HG03442 (cell line): ENCODE measurements around the gene CCNY.

Experiments used
- ATAC-seq: cut with Tn5 transposase; IDR thresholded peaks from one replicate; pipeline ENCODE4 v1.9.1; 2021; ENCODE audit warnings: mild to moderate bottlenecking, moderate library complexity; ENCODE audit not compliant: unreplicated experiment

Gene CCNY

GRCh38 chr10:35467186-35467585 lies 130.9 kb downstream of the CCNY start:
- ATAC-seq = no peak

DNA sequence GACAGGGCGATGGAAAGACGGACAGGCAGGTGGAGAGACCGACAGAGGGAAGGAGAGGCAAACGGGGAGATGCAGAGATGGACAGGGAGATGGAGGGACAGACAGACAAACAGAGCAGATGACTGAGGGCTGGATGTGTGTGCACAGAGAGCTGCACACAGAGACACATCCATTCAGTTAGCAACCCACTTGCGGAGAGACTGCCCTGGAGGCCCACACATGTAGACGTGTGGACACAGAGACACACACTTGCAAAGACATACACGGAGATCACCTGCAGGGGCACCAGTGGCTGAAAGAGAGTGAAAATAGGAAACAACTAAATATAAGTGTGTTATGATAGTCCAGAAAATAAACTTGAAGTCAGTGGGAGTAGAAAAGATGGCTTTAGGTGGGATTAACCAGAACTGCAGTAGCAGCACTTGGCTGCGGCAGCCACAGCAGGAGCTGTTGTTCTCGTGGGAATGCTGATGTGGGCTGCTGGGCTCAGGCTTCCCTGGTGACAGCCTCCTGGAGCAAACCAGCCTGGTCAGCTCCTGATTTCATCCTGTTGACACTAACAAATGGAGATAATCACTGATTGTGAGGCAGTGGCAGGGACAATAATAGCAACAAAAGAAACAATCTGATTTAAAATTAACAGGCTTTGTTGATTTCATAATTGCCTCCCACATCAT lies 134.1 kb downstream of the CCNY start:
- no peak for ATAC-seq

DNA sequence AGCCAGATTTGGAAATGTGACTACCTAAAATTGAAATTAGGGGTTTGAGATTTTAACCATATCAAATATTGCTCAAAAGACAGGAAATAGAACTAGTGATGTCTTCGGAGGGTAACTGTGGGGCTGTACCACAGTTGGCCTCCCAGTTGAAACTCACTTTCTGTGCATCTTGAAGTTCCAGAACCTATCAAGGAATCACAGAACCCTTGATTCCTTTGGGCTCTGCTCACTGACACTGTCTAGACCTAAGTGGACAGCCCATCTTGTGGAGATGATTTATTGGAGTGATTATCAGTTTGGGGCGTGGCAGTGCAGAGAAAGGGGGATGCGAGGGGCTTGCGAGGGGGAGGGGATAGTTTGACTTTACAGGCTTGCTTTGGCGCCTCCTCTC lies 134.6 kb downstream of the CCNY start:
- no peak for ATAC-seq

DNA sequence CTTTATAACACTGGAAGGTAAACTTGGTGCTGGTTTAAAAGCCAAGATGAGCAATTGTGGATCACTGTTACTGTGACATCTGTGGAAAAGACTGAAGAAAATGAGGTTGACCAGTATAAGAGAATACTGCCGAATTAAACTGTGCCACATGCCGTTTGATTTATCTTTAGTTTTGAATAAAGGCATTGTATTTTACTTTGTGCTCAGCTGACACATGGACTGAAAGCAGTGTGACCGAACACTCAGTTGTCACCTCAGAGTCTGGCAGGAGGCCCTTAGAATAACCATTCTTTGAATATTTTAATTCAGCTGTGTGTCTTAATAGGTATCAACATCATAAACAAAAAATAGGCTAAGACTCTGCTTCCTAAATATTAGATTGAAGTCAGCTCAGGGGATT lies 135.1 kb downstream of the CCNY start:
- ATAC-seq = no peak

- no peak for ATAC-seq
Observed at GRCh38 chr10:35480142-35480541, 143.8 kb downstream of the CCNY start.

GRCh38 chr10:35481413-35481812 lies 145.1 kb downstream of the CCNY start:
- no peak for ATAC-seq

DNA sequence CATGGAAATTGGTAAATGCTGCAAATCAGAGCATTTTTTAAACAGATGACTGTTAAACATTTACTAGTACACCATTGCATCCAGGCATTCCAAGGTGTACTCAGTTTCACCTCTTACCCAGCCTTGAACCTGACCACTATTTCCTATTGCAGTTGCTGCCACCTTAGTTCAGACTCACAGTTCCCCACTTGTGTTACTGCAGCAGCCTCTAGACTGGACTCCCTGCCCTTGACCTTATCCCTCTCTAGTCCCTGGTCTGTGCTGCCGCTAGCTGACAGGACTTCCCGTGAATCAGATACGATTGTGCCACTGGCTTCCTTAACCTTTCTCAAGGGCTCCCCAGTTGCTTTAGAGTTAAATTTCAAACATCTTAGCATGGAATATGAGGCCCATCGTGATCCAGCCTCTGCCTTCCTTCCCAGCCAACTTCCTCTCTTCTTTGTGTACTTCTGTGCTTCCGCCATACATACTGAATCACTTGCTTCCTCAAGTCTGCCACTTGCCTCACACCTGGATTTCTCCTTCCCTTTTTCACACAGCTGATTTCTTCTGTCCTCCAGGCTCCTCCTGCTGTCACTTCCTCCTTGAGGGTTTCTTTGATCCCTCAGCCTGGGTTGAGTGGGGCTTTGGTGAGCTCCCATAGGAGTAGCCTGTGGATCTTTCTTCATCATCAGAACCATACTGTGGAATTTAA lies 150.1 kb downstream of the CCNY start:
- ATAC-seq = no peak

DNA sequence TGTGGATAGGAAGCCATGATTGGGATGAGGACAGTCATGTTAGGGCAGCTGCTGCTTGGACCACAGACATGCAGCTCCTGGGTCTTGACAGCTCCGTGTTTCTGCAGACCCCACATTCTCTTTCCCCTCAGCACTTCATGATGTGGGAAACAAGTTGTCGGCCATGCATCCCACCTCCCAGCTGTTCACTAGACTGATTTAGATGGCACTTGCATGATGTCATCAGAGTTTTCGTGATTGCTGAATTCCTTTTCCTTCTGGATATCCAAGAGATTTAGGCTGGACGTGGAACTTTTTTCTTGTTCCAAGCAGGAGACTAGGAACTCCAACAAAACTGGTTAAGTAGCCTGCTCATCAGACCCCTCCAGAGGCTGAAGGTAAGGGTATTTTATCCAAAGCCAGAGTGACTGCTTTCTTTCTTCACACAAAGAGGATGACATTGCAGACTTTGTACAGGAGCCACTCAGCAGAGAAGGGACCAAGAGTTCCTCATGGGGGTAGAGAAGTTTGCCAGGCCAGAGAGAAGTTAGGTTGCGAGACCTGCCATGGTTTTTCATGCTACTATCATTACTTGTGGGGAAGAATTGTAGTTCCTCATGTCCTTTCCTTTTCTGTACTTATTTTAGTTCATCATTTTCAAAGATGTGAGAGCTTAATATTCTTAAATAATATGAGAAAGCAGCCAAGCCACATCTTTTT lies 151.2 kb downstream of the CCNY start:
- ATAC-seq = no peak

DNA sequence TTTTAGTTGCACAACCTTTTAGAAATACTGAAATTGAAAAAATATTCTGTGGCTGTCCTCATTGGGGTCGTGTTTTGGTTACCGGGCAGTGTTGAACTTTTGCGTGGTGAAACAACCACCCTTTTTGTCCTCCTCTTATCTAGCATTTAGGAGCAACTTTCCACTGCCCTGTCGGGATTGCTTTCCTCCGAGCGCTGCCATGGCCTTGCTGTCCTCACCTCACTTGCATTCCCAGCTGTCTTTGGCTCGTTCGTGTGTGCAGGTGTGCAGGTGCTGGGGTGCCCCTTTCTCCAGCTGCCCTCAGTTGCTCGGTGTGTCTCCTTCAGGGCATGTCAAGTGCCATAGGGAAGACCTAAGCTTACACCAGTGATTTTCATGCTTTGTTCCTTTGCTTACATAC lies 151.9 kb downstream of the CCNY start:
- ATAC-seq = no peak

GRCh38 chr10:35492386-35493195 lies 156.3 kb downstream of the CCNY start:
- no peak for ATAC-seq

DNA sequence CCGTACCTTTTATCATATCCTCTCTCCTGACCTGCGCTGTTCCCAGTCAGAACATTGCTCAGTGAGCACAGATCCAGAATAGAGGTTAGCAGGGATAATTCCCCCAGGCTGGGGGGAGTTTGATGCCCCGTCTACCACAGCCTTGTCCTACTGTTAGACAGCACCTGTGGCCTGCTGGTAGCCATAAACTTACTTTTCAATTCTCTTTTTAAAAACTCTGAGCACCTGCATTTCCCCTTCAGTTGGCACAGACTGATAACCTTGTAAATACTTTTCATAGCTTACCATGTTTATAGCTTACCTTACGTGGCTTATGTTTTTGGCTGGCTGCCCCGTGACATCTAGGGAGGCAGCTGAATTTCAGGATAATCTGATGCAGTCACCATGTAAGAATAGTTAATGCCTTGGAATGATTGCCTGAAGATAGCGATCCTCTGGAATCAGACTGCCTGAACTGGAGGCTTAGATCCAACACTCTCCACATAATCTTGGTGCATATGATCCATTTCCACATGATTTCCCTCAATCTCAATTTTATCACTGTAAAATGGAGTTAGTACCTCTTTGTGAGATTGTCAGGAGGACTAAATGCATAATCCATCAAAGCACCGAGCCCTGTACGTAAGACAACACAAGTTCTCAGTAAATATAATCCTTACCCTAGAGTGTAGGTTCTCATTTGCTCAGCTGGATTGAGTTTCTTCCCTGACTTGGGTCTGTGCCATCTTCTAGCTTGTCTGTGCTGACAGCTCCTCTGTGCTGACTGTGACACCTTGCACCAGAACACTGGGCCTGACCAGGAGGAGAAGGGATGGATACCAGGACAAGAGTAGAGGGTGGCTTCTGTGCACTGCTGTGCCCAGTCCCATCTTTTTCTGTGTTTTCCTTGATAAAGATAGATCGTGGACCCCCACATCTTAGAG lies 157.1 kb downstream of the CCNY start:
- no peak for ATAC-seq

- peak; percentile 38 for ATAC-seq
Observed at GRCh38 chr10:35495521-35496119, 159.3 kb downstream of the CCNY start.

DNA sequence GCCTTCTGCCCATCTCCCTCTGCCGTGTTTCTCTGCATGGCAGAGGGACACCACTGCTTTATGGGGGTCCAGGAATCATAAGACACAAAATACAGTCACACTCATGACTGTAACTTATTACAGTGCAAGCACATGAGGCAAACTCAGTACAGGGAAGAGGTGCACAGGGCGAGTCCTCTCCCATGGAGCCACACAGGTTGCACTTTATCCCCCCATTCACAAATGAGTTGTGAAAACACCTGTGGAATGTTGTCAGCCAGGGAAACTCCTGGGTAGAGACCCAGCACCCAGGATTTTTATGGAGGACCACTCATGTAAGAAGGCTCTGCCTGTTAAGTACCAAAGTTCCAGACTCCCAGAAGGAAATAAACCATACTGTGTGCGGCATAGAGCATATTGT lies 161.6 kb downstream of the CCNY start:
- no peak for ATAC-seq

DNA sequence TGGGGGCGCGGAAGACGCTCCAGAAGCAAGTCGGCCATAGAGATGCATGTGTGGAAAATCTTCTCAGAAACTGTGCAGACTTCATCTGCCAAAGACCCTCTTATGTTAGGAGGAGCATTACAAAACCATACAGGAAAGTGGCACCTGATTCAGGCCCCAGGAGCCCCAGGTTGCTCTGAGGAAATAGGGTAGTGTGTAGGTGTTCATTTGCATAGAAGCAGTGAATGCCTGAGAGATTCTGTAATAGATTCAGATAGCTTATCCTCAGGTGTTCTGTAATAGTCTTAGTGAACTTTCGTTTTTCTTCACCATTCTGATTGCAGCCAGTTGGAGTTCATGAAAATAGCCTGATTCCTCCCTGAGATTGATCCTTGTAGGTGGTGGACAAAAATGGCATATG lies 162.4 kb downstream of the CCNY start:
- ATAC-seq = peak; percentile 77

GRCh38 chr10:35501923-35502322 lies 165.6 kb downstream of the CCNY start:
- no peak for ATAC-seq

DNA sequence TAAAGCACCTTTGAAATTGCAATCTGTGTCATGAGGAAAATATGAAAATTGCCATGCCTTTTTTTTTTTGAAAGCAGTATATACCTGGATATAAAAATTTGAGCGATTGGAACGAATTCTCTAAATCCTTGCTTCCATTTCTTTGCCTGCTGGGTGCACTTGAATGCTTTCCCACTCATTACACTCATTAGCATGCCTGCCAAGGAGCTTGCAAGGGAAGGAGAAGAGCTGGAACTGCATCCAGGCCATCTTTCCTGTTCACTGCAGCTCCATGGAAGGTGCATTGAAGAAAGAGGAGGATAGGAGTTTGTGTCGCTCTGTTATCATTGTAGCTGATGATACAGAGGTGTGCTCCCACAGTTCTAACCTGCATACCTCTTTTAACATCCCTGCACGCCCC lies 166.4 kb downstream of the CCNY start:
- no peak for ATAC-seq

DNA sequence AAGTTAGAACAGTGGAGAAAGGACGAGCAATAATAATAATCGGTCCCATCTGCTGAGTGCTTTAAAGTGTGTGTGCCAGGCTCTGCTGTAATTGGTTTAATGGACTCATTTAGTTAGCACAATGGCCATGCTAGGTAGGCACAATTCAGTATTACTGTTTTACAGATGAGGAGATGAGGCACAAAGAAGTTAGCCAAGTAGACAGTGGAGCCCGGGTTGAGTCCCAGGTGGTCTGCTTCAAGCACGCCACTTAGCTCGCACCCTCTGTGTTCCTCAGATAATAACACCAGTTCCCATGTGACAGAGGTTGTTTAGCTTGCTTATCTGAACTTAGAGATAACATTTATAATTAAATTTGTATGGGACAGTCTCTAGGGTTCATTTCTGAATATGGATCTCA lies 167.3 kb downstream of the CCNY start:
- no peak for ATAC-seq

DNA sequence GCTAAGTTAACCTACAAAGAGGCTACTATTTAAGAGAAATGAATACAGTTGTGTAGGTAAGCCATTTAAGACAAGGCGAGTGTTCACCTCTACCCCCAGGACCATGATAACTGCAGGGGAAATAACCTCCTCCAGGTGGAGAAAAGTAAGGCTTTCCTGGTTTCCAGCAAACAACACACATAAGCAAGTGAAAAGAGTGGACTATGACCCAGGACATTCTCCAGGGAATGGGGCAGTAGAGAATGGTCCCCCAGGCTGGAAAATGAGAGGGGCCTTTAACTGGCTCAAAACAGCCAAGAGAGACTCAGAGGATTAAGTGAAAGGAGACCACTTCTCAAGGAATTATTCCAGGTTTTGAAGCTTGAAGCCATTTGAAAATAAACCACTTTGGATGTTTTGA lies 167.8 kb downstream of the CCNY start:
- ATAC-seq = no peak

- no peak for ATAC-seq
Observed at GRCh38 chr10:35505241-35505873, 169.0 kb downstream of the CCNY start.
